HepG2 (cell line): Measurements from ENCODE around the gene PTPRE. TPM values are rescaled to one million over a fixed set of nuclear protein-coding genes. Genes with fewer than 3 reads are reported as not detected.

Experiments used
- ATAC-seq: fragments of 200-7000 bp; cut with Tn5 transposase; 3 replicates; pipeline ENCODE4 v1.9.1; 2020; ENCODE audit warnings: mild to moderate bottlenecking, moderate library complexity
- BruUV-seq: library from RNA; stranded (reverse); fragments of 400-500 nt; replicated peaks from 2 replicates; lab custom pipeline; 2021; lab: Mats Ljungman, UMichigan
- CTCF ChIA-PET: fragments of 300-600 bp; formaldehyde crosslinking; extraction: SDS; loops from one replicate; lab custom pipeline; 2021; ENCODE audit warnings: low total read pairs, inconsistent platforms, low intra/inter-chr PET ratio; lab: Yijun Ruan, JAX
- POLR2A ChIA-PET: fragments of 350-600 bp; sonication (Branson Sonifier 250); formaldehyde crosslinking; loops from one replicate; lab custom pipeline; 2020; ENCODE audit warnings: antibody characterized with exemption, inconsistent platforms; lab: Yijun Ruan, JAX
- DNase-seq: peaks from one replicate; pipeline ENCODE4 v3.0.0-alpha.2; 2015; ENCODE audit warnings: low spot score
- FAIRE-seq: peaks from 3 replicates; lab custom pipeline; 2011; peaks lifted over from hg19 to GRCh38; lab: Jason Lieb, UNC
- H2AFZ ChIP-seq: one replicate; pipeline ENCODE4 v1.6.1; 2011; ENCODE audit warnings: low read length, inconsistent platforms
- H3K27ac ChIP-seq: fragments of 300-600 bp; 3 replicates; pipeline ENCODE4 v1.8.0; 2011; ENCODE audit warnings: mixed run types, mild to moderate bottlenecking, mixed read lengths, low read length, inconsistent platforms; ENCODE audit not compliant: insufficient read depth; ENCODE audit errors: extremely low read length
- H3K27me3 ChIP-seq, 2 experiments: fragments of 200-600 bp in 1 of 2; 2 replicates in 1 of 2; 3 replicates in 1 of 2; pipeline versions ENCODE4 v1.6.0 to v1.8.0; 2011; ENCODE audit warnings: low read length in 2 of 2, mild to moderate bottlenecking in 2 of 2, moderate library complexity in 2 of 2, inconsistent platforms in 1 of 2; ENCODE audit not compliant: insufficient read depth in 2 of 2, control insufficient read depth in 1 of 2
- H3K36me3 ChIP-seq, 2 experiments: fragments of 200-600 bp in 1 of 2; replicated peaks in 1 of 2; 2 replicates in 1 of 2; 3 replicates in 1 of 2; pipeline versions ENCODE4 v1.5.1 to v1.8.0; 2011; ENCODE audit warnings: low read length in 2 of 2, inconsistent platforms in 1 of 2; ENCODE audit not compliant: insufficient read depth in 2 of 2, control insufficient read depth in 1 of 2
- H3K4me1 ChIP-seq: 2 replicates; pipeline ENCODE4 v1.5.1; 2012; ENCODE audit warnings: low read length, inconsistent platforms; ENCODE audit not compliant: insufficient read depth
- H3K4me2 ChIP-seq: 2 replicates; pipeline ENCODE4 v1.6.0; 2011; ENCODE audit warnings: low read depth, low read length, inconsistent platforms
- H3K4me3 ChIP-seq, 3 experiments: fragments of 200-600 bp in 1 of 3; sonication (generic), shearing (Covaris generic) in 1 of 3; replicated peaks in 1 of 3; 2 replicates each; pipeline ENCODE4 v1.5.1; 2011 to 2016; ENCODE audit warnings: low read length in 3 of 3, inconsistent platforms in 2 of 3, low read depth in 2 of 3, mild to moderate bottlenecking in 2 of 3, control low read depth in 1 of 3, mixed read lengths in 1 of 3; ENCODE audit not compliant: insufficient read depth in 1 of 3
- H3K79me2 ChIP-seq: one replicate; pipeline ENCODE4 v1.6.1; 2011; ENCODE audit warnings: low read length, inconsistent platforms; ENCODE audit not compliant: insufficient read depth
- H3K9ac ChIP-seq: 2 replicates; pipeline ENCODE4 v1.6.0; 2011; ENCODE audit warnings: mild to moderate bottlenecking, low read depth, low read length, inconsistent platforms; ENCODE audit not compliant: insufficient read depth
- H3K9me3 ChIP-seq: 2 replicates; pipeline ENCODE4 v1.5.1; 2012; ENCODE audit warnings: mild to moderate bottlenecking, low read length
- H4K20me1 ChIP-seq: 2 replicates; pipeline ENCODE4 v1.6.0; 2011; ENCODE audit warnings: inconsistent platforms, mild to moderate bottlenecking, low read length, moderate library complexity; ENCODE audit not compliant: insufficient read depth
- CENPT ChIP-seq: sonication (generic); formaldehyde crosslinking; IDR thresholded peaks from 2 replicates; pipeline ENCODE4 v1.8.0; 2022; ENCODE audit warnings: low read depth, mild to moderate bottlenecking, moderate library complexity, missing genetic modification reagents
- ELF4 ChIP-seq: sonication (generic); formaldehyde crosslinking; IDR thresholded peaks from 2 replicates; pipeline ENCODE4 v1.5.0; 2020; ENCODE audit warnings: missing genetic modification reagents, mild to moderate bottlenecking, moderate library complexity, borderline replicate concordance
- EP300 ChIP-seq, 3 experiments: sonication (generic) in 1 of 3; formaldehyde crosslinking in 1 of 3; IDR thresholded peaks; 2 replicates each; pipeline versions ENCODE4 v1.5.1 to v1.6.1; 2011 to 2020; ENCODE audit warnings: low read depth in 2 of 3, low read length in 2 of 3, borderline replicate concordance in 1 of 3, improper control_type of control experiment in 1 of 3, mild to moderate bottlenecking in 1 of 3, missing genetic modification reagents in 1 of 3, moderate library complexity in 1 of 3
- FOSL2 ChIP-seq: sonication (generic); formaldehyde crosslinking; IDR thresholded peaks from 2 replicates; pipeline ENCODE4 v1.4.0; 2020; ENCODE audit warnings: missing genetic modification reagents
- GABPA ChIP-seq, 2 experiments: IDR thresholded peaks; 2 replicates each; pipeline ENCODE4 v1.6.1; 2011 to 2016; ENCODE audit warnings: low read depth in 2 of 2, low read length in 1 of 2, missing biosample characterization in 1 of 2, missing genetic modification characterization in 1 of 2
- HBP1 ChIP-seq: IDR thresholded peaks from 2 replicates; pipeline ENCODE4 v1.6.1; 2016; ENCODE audit warnings: low read depth, control low read depth
- KDM5A ChIP-seq: fragments of 200-600 bp; sonication (generic); IDR thresholded peaks from 2 replicates; pipeline ENCODE4 v1.7.0; 2018; ENCODE audit warnings: antibody characterized with exemption, mild to moderate bottlenecking, low read length, borderline replicate concordance
- WGBS: methylation state at CpG from one replicate; pipeline ENCODE4 v1.1.6; 2017; ENCODE audit warnings: low lambda C conversion rate; 5-methylcytosine and 5-hydroxymethylcytosine counted together
- in situ Hi-C: cut with HindIII; loops from 2 replicates; pipeline ENCODE4 v1.10.0; 2017; ENCODE audit warnings: low pct_unique_long_range_greater_than_20kb; ENCODE audit not compliant: extremely low pct_ligation_motif_present
- intact Hi-C: fragments of 100-400 bp; cut with micrococcal nuclease; formaldehyde crosslinking; loops from one replicate; pipeline ENCODE4 v1.10.0; 2022; ENCODE audit not compliant: unreplicated experiment
- polyA plus RNA-seq, 8 experiments: library from polyadenylated mRNA; depleted of rRNA in 3 of 8; stranded (reverse) in 7 of 8; unstranded in 1 of 8; fragments of >200 nt; fragmentation: Illumina TruSeq in 4 of 8; extraction: Trizol in 4 of 8; gene quantifications; 2 replicates each; pipeline versions ENCODE4 v1.2.1 to v1.2.3, GENCODE V29; 2011 to 2016; ENCODE audit warnings: low read depth in 4 of 8, missing spikeins in 1 of 8, mixed read lengths in 1 of 8; ENCODE audit not compliant: insufficient read depth in 1 of 8
- total RNA-seq, 5 experiments: library from RNA; depleted of rRNA; stranded (reverse); fragments of >200 nt; fragmentation: Illumina TruSeq; extraction: Trizol; gene quantifications; 2 replicates each; pipeline ENCODE4 v1.2.3, GENCODE V29; 2016; ENCODE audit warnings: low read depth in 1 of 5

The PTPRE gene
- total and polyA plus RNA-seq, 2 of the 13 experiments (the other 11 are each of a cell fraction or from before 2014, with no cell fraction given): 0.01 to 0.02 TPM

- TF ChIP-seq ELF4 (CRISPR knock-in tag): no peak
- no peak for TF ChIP-seq KDM5A
- TF ChIP-seq CENPT (CRISPR knock-in tag): no peak
- TF ChIP-seq HBP1 (CRISPR knock-in tag): no peak
- TF ChIP-seq, all 625 proteins: peak for 0
Measured at GRCh38 chr10:127888521-127889312, 18.2 kb upstream of the PTPRE start (continued).

GRCh38 chr10:127889605-127890195, 17.2 kb upstream of the PTPRE start:
- in situ Hi-C loops (no loop called here), intact Hi-C loops (no loop called here)
- no peaks in the 10 kb centered on the region for H3K36me3 ChIP-seq
- H3K9ac ChIP-seq: no peak overlapping the region
- H3K4me1 ChIP-seq: peaks cover 9% of the 10 kb centered on the region
- no peak for ATAC-seq
- H3K27me3 ChIP-seq: peaks cover 0 to 1% of the 10 kb centered on the region in 2 experiments; a peak in 1 of 5 replicates
- POLR2A ChIA-PET: no interaction called here
- no peak overlapping the region for H2AFZ ChIP-seq
- peak; percentile 36; the same call in 1 of the 2 replicates for TF ChIP-seq FOSL2
- TF ChIP-seq GABPA (IDR thresholded peaks at IDR 0.05; ENCODE audit: low read depth, low read length): no peak
- TF ChIP-seq GABPA (CRISPR knock-in tag; IDR thresholded peaks at IDR 0.05; ENCODE audit: low read depth): 0 out of 2 replicates have a peak, but pooled peaks have one; percentile 16
- no peak for TF ChIP-seq EP300 (IDR thresholded peaks at IDR 0.05; ENCODE audit: low read depth in 2 of 2, low read length in 2 of 2)
- no peak for TF ChIP-seq EP300 (CRISPR knock-in tag; IDR thresholded peaks at IDR 0.05; ENCODE audit: borderline replicate concordance)
- no peaks in the 10 kb centered on the region for H4K20me1 ChIP-seq
- H3K27ac ChIP-seq: no peak overlapping the region
- no peaks in the 10 kb centered on the region for H3K79me2 ChIP-seq
- no peak overlapping the region for H3K4me3 ChIP-seq
- 5% methylated on average over 4 of the region's 4 CpGs for WGBS
- no peak for DNase-seq
- H3K9me3 ChIP-seq: no peaks in the 10 kb centered on the region
- no peak for FAIRE-seq
- CTCF ChIA-PET: no interaction called here
- no peak overlapping the region for H3K4me2 ChIP-seq
- BruUV-seq: no TSS peak
